DOHH2 (cell line): ENCODE results near the gene KCNK17.

Source experiments
- H3F3A ChIP-seq: fragments of 200-600 bp; sonication (generic), shearing (Covaris generic); 2 replicates; pipeline ENCODE4 v1.6.0; 2016; ENCODE audit warnings: antibody characterized with exemption, mild to moderate bottlenecking; ENCODE audit not compliant: control insufficient read depth, insufficient read depth
- H3K27ac ChIP-seq: fragments of 200-600 bp; sonication (generic); 2 replicates; pipeline ENCODE4 v1.5.1; 2014; ENCODE audit warnings: low read depth, mild to moderate bottlenecking, low read length, moderate library complexity
- H3K27me3 ChIP-seq: fragments of 200-600 bp; sonication (generic); 2 replicates; pipeline ENCODE4 v1.6.1; 2014; ENCODE audit warnings: mild to moderate bottlenecking, low read length, mixed read lengths; ENCODE audit not compliant: control insufficient read depth
- H3K36me3 ChIP-seq: fragments of 200-600 bp; sonication (generic); 2 replicates; pipeline ENCODE4 v1.6.1; 2014; ENCODE audit warnings: mild to moderate bottlenecking, low read length, moderate library complexity, mixed read lengths; ENCODE audit not compliant: control insufficient read depth
- H3K4me1 ChIP-seq: fragments of 200-600 bp; sonication (generic); 2 replicates; pipeline ENCODE4 v1.6.1; 2014; ENCODE audit warnings: mild to moderate bottlenecking, low read length, mixed read lengths; ENCODE audit not compliant: control insufficient read depth
- H3K4me2 ChIP-seq: fragments of 200-600 bp; sonication (generic); 2 replicates; pipeline ENCODE4 v1.6.0; 2014; ENCODE audit warnings: mild to moderate bottlenecking, low read length, moderate library complexity
- H3K4me3 ChIP-seq: fragments of 200-600 bp; sonication (generic); 2 replicates; pipeline ENCODE4 v1.5.1; 2014; ENCODE audit warnings: mild to moderate bottlenecking, low read length, mixed read lengths
- H3K79me2 ChIP-seq: fragments of 200-600 bp; sonication (generic); 2 replicates; pipeline ENCODE4 v1.6.1; 2014; ENCODE audit warnings: mild to moderate bottlenecking, low read length, mixed read lengths; ENCODE audit not compliant: control insufficient read depth
- H3K9me2 ChIP-seq: fragments of 200-600 bp; sonication (generic); replicated peaks from 2 replicates; pipeline ENCODE4 v1.6.1; 2014; ENCODE audit warnings: mild to moderate bottlenecking, low read length, mixed read lengths; ENCODE audit not compliant: control insufficient read depth
- H3K9me3 ChIP-seq: fragments of 200-600 bp; sonication (generic); 2 replicates; pipeline ENCODE4 v1.6.1; 2014; ENCODE audit warnings: antibody characterized with exemption, low read length, mixed read lengths; ENCODE audit not compliant: control insufficient read depth, insufficient read depth
- H4K20me1 ChIP-seq: fragments of 200-600 bp; sonication (generic); 2 replicates; pipeline ENCODE4 v1.6.0; 2014; ENCODE audit warnings: low read depth, mild to moderate bottlenecking, antibody characterized with exemption, low read length, moderate library complexity; ENCODE audit not compliant: control insufficient read depth, insufficient read depth
- EZH2phosphoT487 ChIP-seq: fragments of 200-600 bp; sonication (generic); IDR thresholded peaks from 2 replicates; pipeline ENCODE4 v1.6.1; 2017; ENCODE audit warnings: borderline replicate concordance, mild to moderate bottlenecking, antibody characterized with exemption, low read length, moderate library complexity, mixed read lengths
- TF ChIP-seq, protein P1 (sequence below): fragments of 200-600 bp; sonication (generic); IDR thresholded peaks from one replicate; pipeline ENCODE4 v1.5.1; 2014; ENCODE audit warnings: antibody characterized with exemption, mild to moderate bottlenecking, low read depth, low read length; ENCODE audit not compliant: poor library complexity, severe bottlenecking

Gene KCNK17

DNA sequence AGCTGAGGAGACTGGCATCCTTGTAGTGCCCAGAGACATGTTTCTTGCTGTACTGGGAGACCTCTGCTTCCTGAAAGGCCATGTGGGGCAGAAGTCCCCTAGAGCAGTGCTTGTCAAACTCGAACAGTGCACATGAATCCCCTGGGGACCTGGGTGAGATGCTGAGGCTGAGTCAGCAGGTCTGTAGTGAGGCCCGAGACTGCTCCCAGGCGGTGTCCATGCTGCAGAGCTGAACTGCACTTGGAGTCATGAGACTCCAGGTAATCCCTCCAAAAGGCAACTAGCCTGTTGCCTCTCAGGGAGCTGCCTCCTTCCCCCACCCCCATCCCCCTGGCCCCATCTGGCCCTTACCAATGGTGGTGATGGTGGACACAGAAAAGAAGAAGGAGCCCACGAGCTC lies 3.7 kb downstream of the KCNK17 start:
- no peaks in the 10 kb centered on the region for H3F3A ChIP-seq
- H3K4me3 ChIP-seq = no peak overlapping the region
- H3K9me3 ChIP-seq = no peaks in the 10 kb centered on the region
- no peaks in the 10 kb centered on the region for H4K20me1 ChIP-seq
- no peaks in the 10 kb centered on the region for H3K27me3 ChIP-seq
- H3K4me1 ChIP-seq = no peaks in the 10 kb centered on the region
- no peak overlapping the region for H3K27ac ChIP-seq
- H3K79me2 ChIP-seq = no peaks in the 10 kb centered on the region
- no peak overlapping the region for H3K4me2 ChIP-seq
- H3K9me2 ChIP-seq = no peaks in the 10 kb centered on the region
- TF ChIP-seq EZH2phosphoT487 = no peak
- TF ChIP-seq, protein P1, sequence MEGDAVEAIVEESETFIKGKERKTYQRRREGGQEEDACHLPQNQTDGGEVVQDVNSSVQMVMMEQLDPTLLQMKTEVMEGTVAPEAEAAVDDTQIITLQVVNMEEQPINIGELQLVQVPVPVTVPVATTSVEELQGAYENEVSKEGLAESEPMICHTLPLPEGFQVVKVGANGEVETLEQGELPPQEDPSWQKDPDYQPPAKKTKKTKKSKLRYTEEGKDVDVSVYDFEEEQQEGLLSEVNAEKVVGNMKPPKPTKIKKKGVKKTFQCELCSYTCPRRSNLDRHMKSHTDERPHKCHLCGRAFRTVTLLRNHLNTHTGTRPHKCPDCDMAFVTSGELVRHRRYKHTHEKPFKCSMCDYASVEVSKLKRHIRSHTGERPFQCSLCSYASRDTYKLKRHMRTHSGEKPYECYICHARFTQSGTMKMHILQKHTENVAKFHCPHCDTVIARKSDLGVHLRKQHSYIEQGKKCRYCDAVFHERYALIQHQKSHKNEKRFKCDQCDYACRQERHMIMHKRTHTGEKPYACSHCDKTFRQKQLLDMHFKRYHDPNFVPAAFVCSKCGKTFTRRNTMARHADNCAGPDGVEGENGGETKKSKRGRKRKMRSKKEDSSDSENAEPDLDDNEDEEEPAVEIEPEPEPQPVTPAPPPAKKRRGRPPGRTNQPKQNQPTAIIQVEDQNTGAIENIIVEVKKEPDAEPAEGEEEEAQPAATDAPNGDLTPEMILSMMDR = no peak
- no peaks in the 10 kb centered on the region for H3K36me3 ChIP-seq

DNA sequence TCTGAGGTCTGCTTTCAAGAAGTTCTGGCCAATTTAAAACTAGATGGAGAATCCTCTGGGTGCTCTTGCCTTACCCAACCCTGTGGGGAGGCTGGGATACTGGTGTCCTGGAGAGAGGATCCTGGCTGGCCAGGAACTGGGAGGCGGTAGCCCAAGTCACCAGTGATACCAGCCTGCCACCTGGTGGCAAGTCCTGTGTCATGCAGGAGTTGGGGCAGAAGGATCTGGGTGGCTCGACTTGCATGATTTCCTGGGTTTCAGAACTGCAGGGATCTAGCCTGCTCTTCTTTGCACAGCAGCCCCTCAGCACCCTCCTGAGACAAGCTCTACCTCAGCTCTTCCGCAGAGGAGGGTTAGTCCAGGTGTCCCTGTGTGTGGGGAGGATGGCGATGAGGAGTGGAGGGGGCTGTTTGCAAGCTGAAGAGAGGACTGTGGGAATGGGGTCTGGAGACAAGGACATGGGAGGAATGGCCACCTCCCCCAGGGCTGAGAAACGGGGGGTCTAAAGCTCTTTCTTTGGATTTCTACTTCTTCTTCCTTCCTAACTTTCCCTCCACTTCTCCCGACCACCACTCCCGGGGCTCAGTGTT lies 4.2 kb downstream of the KCNK17 start:
- no peak for TF ChIP-seq EZH2phosphoT487
- TF ChIP-seq, protein P1 = peak; percentile 87
- Histone ChIP-seq H3K36me3 (no peaks in the 10 kb centered on the region), H3K4me2 (no peak overlapping the region), H4K20me1 (no peaks in the 10 kb centered on the region), H3K9me3 (no peaks in the 10 kb centered on the region), H3K27ac (no peak overlapping the region), H3F3A (no peaks in the 10 kb centered on the region), H3K27me3 (no peaks in the 10 kb centered on the region), H3K9me2 (no peaks in the 10 kb centered on the region), H3K4me1 (no peaks in the 10 kb centered on the region), H3K79me2 (no peaks in the 10 kb centered on the region), H3K4me3 (no peak overlapping the region)

DNA sequence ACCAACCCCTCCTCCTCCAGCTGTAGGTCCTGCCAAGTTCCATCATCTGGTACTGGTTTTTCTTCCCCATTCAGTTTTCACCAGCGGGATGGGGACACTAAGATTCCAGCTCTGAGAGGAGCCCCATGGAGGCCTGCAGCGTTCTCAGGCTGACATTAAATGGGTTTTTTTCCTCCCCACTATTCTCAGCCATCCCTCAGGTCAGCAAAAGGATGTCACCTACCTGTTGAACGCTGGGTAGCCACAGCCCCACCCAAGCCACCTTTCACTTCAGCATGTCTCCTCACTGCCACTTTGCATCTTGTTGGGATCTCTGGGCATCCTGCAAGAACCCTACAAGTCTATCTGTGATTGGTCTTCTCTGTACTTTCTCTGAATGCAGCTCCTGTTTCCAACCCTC lies 6.8 kb downstream of the KCNK17 start:
- no peak for TF ChIP-seq EZH2phosphoT487
- TF ChIP-seq, protein P1 = no peak

More for the DNA sequence above, 6.8 kb downstream of the KCNK17 start:
- Histone ChIP-seq H3K4me3 (no peak overlapping the region), H3K27ac (no peak overlapping the region), H3K9me3 (no peaks in the 10 kb centered on the region), H3K27me3 (no peaks in the 10 kb centered on the region), H3K4me2 (no peak overlapping the region), H4K20me1 (no peaks in the 10 kb centered on the region), H3K79me2 (no peaks in the 10 kb centered on the region), H3K36me3 (no peaks in the 10 kb centered on the region), H3F3A (no peaks in the 10 kb centered on the region), H3K4me1 (peaks cover 4% of the 10 kb centered on the region), H3K9me2 (no peaks in the 10 kb centered on the region)
